MCF 10A (cell line): ENCODE measurements around the gene SGIP1. TPM values are rescaled to one million over a fixed set of nuclear protein-coding genes. Genes with fewer than 3 reads are reported as not detected.

Source experiments
- BruUV-seq: library from RNA; stranded (reverse); fragments of 400-500 nt; replicated peaks from 2 replicates; lab custom pipeline; 2021; lab: Mats Ljungman, UMichigan
- CTCF ChIA-PET: fragments of 300-600 bp; sonication (Branson Sonifier 250); formaldehyde crosslinking; extraction: SDS; loops from one replicate; lab custom pipeline; 2021; ENCODE audit warnings: antibody characterized with exemption, inconsistent platforms; lab: Yijun Ruan, JAX
- POLR2A ChIA-PET: fragments of 300-600, 350-650 bp; sonication (Branson Sonifier 250); formaldehyde crosslinking; extraction: SDS; loops from one replicate; lab custom pipeline; 2020; ENCODE audit warnings: antibody characterized with exemption, inconsistent platforms; lab: Yijun Ruan, JAX
- DNase-seq: peaks from one replicate; pipeline ENCODE4 v3.0.0-alpha.2; 2018; ENCODE audit not compliant: unreplicated experiment
- H3K27ac Mint-ChIP-seq: one replicate; pipeline ENCODE4 v1.8.0; 2022; ENCODE audit warnings: mild to moderate bottlenecking, low read depth, mixed read lengths; ENCODE audit not compliant: unreplicated experiment
- H3K27me3 Mint-ChIP-seq: one replicate; pipeline ENCODE4 v1.8.0; 2022; ENCODE audit warnings: mixed read lengths; ENCODE audit not compliant: insufficient read depth, unreplicated experiment
- H3K36me3 Mint-ChIP-seq: one replicate; pipeline ENCODE4 v1.8.0; 2022; ENCODE audit warnings: mild to moderate bottlenecking, moderate library complexity, mixed read lengths; ENCODE audit not compliant: insufficient read depth, unreplicated experiment
- H3K4me1 Mint-ChIP-seq: one replicate; pipeline ENCODE4 v1.8.0; 2022; ENCODE audit warnings: mixed read lengths; ENCODE audit not compliant: insufficient read depth, unreplicated experiment
- H3K4me3 Mint-ChIP-seq: one replicate; pipeline ENCODE4 v1.8.0; 2022; ENCODE audit warnings: mild to moderate bottlenecking, moderate library complexity, mixed read lengths; ENCODE audit not compliant: unreplicated experiment
- H3K9me3 Mint-ChIP-seq: one replicate; pipeline ENCODE4 v1.8.0; 2022; ENCODE audit warnings: mixed read lengths; ENCODE audit not compliant: unreplicated experiment
- intact Hi-C: fragments of 100-400 bp; cut with micrococcal nuclease; formaldehyde crosslinking; loops from 2 replicates; pipeline ENCODE4 v1.14.1; 2022
- total RNA-seq: library from RNA; stranded (reverse); gene quantifications from 2 replicates; pipeline ENCODE4 v1.2.3, GENCODE V29; 2022
- TF ChIP-seq, protein P1 (sequence below): fragments of 200-600 bp; IDR thresholded peaks from one replicate; pipeline ENCODE4 v1.8.0; 2022; ENCODE audit warnings: antibody characterized with exemption, mild to moderate bottlenecking; ENCODE audit not compliant: unreplicated experiment

The SGIP1 gene
- total RNA-seq, 1 experiment from 2014 or later: not detected

DNA sequence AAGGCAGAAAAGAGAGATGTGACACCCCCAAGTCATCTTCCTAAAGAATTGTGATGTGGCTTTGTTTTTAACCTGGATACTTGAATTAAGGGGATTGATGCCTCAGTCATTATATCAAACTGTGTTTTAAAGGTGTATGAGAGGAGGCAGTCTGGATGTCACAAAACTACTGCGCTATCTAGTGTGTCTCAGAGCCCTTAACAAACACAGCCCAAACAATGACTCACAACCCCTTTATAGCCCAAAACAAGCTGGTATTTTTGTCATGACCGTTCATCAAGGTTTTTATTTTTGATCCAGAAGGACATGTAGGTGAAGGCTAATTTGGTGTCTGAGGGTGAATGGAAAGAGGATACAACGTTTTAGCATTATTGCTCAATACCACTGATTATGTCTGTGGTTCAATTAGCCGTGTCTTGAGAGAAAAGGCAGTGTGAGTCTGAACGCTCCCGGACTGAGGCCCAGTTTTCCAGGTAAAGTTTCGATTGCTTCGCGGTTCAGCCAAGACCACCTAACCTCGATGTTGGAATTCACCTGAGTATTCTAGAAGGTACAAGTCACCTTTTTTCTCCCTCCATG lies 71.6 kb downstream of the SGIP1 start:
- no peak overlapping the region for H3K27ac Mint-ChIP-seq
- intact Hi-C loops: no loop called here
- DNase-seq: no peak
- ChIA-PET POLR2A (no interaction called here), CTCF (interaction anchor here (0.8 kb wide), 1 partner anchor 363 kb away, joined by 3 read pairs; no protein-coding TSS in a partner anchor)
- H3K4me1 Mint-ChIP-seq: no peaks in the 10 kb centered on the region
- TF ChIP-seq, protein P1, sequence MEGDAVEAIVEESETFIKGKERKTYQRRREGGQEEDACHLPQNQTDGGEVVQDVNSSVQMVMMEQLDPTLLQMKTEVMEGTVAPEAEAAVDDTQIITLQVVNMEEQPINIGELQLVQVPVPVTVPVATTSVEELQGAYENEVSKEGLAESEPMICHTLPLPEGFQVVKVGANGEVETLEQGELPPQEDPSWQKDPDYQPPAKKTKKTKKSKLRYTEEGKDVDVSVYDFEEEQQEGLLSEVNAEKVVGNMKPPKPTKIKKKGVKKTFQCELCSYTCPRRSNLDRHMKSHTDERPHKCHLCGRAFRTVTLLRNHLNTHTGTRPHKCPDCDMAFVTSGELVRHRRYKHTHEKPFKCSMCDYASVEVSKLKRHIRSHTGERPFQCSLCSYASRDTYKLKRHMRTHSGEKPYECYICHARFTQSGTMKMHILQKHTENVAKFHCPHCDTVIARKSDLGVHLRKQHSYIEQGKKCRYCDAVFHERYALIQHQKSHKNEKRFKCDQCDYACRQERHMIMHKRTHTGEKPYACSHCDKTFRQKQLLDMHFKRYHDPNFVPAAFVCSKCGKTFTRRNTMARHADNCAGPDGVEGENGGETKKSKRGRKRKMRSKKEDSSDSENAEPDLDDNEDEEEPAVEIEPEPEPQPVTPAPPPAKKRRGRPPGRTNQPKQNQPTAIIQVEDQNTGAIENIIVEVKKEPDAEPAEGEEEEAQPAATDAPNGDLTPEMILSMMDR: no peak
- H3K36me3 Mint-ChIP-seq: no peaks in the 10 kb centered on the region
- BruUV-seq: no TSS peak
- no peak overlapping the region for H3K4me3 Mint-ChIP-seq
- no peaks in the 10 kb centered on the region for H3K27me3 Mint-ChIP-seq
- no peaks in the 10 kb centered on the region for H3K9me3 Mint-ChIP-seq

DNA sequence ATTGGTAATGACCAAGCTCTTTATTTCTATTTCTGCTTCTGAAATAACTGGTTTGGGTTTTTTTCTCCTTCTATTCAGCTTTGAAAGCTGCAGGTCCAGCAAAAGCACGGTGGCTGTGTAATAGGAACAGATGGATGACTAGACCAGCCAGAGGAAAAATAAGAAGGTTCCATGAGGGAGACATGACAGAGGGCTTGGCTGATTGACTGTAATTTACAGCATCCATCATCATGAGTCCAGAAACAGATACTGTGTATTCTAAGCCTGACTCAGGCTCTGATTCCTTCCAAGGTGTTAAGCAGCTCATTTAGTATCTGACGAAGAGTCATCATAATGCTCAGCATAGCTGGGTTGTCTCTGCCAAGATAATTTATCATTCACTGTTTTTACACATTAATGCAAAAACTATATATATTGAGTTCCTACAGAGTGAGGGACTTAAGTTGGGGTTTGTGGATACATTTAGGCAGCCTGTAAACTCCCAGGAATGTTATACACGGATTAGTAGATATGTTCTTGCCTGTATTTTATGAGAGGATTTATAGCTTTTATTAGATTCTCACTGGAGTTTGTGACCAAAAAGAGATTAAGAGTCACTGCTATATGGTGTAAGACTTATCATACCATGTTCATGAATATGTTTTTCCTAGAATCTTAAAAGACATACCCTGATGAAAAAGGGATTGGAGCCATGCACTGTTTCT lies 72.6 kb downstream of the SGIP1 start:
- no peaks in the 10 kb centered on the region for H3K27me3 Mint-ChIP-seq
- no peak overlapping the region for H3K4me3 Mint-ChIP-seq
- no peaks in the 10 kb centered on the region for H3K36me3 Mint-ChIP-seq
- no TSS peak for BruUV-seq
- ChIA-PET CTCF (interaction anchor here (0.8 to 1.0 kb wide), 2 partner anchors 120 to 364 kb away, joined by 3 to 4 read pairs; no protein-coding TSS in a partner anchor), POLR2A (interaction anchor here (0.6 kb wide), 1 partner anchor 75 kb away, joined by 3 read pairs; no protein-coding TSS in a partner anchor)
- DNase-seq: no peak
- intact Hi-C loops: no loop called here
- TF ChIP-seq, protein P1: no peak
- H3K9me3 Mint-ChIP-seq: no peaks in the 10 kb centered on the region
- H3K4me1 Mint-ChIP-seq: no peaks in the 10 kb centered on the region
- no peak overlapping the region for H3K27ac Mint-ChIP-seq

DNA sequence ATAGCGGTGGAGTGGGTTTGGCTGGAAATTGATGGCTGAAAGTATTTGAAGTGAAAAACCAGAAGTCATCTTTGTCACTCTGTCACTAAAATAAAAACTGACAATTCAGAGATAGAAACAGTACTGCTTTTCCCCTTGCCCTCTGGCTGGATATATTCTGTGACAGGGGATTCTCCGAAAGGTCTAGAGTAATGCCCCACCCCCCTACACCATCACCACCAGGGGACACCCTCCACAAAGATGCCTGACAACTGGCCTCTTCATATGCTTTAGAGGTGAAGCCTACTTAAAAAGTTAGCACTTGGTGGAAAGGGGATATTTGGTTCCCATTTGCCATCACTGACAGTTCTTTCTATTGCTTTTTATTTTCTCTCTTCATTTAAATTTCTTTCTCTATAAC lies 73.5 kb downstream of the SGIP1 start:
- no peak for DNase-seq
- H3K27ac Mint-ChIP-seq: no peak overlapping the region
- no peaks in the 10 kb centered on the region for H3K9me3 Mint-ChIP-seq
- ChIA-PET CTCF (no interaction called here), POLR2A (no interaction called here)
- no peaks in the 10 kb centered on the region for H3K4me1 Mint-ChIP-seq
- H3K27me3 Mint-ChIP-seq: no peaks in the 10 kb centered on the region
- H3K4me3 Mint-ChIP-seq: no peak overlapping the region
- no TSS peak for BruUV-seq
- H3K36me3 Mint-ChIP-seq: no peaks in the 10 kb centered on the region
- intact Hi-C loops: no loop called here
- TF ChIP-seq, protein P1: no peak

DNA sequence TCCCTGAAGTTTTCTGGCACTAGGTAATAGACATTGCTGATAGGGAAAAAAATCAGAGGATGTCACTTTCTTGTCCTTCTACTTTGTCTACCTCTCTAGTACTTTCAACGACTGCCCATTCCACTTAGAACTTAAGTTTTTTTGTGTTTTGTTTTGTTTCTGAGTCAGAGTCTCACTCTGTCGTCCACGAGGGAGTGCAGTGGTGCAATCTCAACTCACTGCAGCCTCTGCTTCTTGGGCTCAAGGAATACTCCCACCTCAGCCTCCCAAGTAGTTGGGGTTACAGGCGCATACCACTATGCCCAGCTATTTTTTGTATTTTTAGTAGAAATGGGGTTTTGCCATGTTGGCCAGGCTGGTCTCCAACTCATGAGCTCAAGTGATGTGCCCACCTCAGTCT lies 79.2 kb downstream of the SGIP1 start:
- intact Hi-C loops: no loop called here
- peak; percentile 30 for DNase-seq
- CTCF ChIA-PET: no interaction called here
- no peaks in the 10 kb centered on the region for H3K36me3 Mint-ChIP-seq
- no peaks in the 10 kb centered on the region for H3K9me3 Mint-ChIP-seq
- H3K27ac Mint-ChIP-seq: no peak overlapping the region
- no peak overlapping the region for H3K4me3 Mint-ChIP-seq
- H3K27me3 Mint-ChIP-seq: no peaks in the 10 kb centered on the region
- H3K4me1 Mint-ChIP-seq: no peaks in the 10 kb centered on the region
- TF ChIP-seq, protein P1: no peak
- POLR2A ChIA-PET: no interaction called here
- BruUV-seq: no TSS peak
